Upper lobe of right lung (tissue), 1 donor: Measurements from ENCODE around the gene NRBF2. TPM values are rescaled to one million over a fixed set of nuclear protein-coding genes. Genes with fewer than 3 reads are reported as not detected.

ENCODE experiments used
- ATAC-seq: fragments of 200-7000 bp; cut with Tn5 transposase; one replicate; pipeline ENCODE4 v1.9.1; 2020; ENCODE audit warnings: mild to moderate bottlenecking, moderate library complexity
- DNase-seq: peaks from one replicate; pipeline ENCODE4 v3.0.0-alpha.2; 2020
- H3K27ac ChIP-seq: fragments of 200-600 bp; one replicate; pipeline ENCODE4 v1.8.0; 2022
- H3K27me3 ChIP-seq: fragments of 200-600 bp; one replicate; pipeline ENCODE4 v1.8.0; 2022; ENCODE audit warnings: mild to moderate bottlenecking
- H3K36me3 ChIP-seq: fragments of 200-600 bp; one replicate; pipeline ENCODE4 v1.8.0; 2022
- H3K4me1 ChIP-seq: fragments of 200-600 bp; one replicate; pipeline ENCODE4 v1.8.0; 2022
- H3K4me3 ChIP-seq: fragments of 200-600 bp; one replicate; pipeline ENCODE4 v1.8.0; 2022; ENCODE audit warnings: mild to moderate bottlenecking
- H3K9me3 ChIP-seq: fragments of 200-600 bp; one replicate; pipeline ENCODE4 v1.8.0; 2022
- CTCF ChIP-seq: fragments of 200-600 bp; IDR thresholded peaks from one replicate; pipeline ENCODE4 v1.8.0; 2022; ENCODE audit warnings: antibody characterized with exemption
- intact Hi-C: fragments of 100-400 bp; cut with DNase I; formaldehyde crosslinking; loops from one replicate; pipeline ENCODE4 v1.11.0; 2022
- total RNA-seq: library from RNA; stranded (reverse); fragmentation: NEBNext Ultra II Directional; extraction: Animal tissue kit (Norgen Biotek cat#: 25700); gene quantifications from one replicate; pipeline ENCODE4 v1.2.1, GENCODE V29; 2021
- donor health status: DM: no; HTN: yes; CAD: no; lungs with severe emphysema.

The NRBF2 gene
- total RNA-seq, 1 donor from 2014 or later, result 20.6 TPM

GRCh38 chr10:63201118-63201517 is 68.0 kb downstream of the NRBF2 start:
- H3K9me3 ChIP-seq, result no peaks in the 10 kb centered on the region
- ATAC-seq (no peak), DNase-seq (no peak)
- peaks cover 65% of the 10 kb centered on the region for H3K36me3 ChIP-seq
- H3K27me3 ChIP-seq, result no peaks in the 10 kb centered on the region
- TF ChIP-seq CTCF, result no peak
- H3K4me3 ChIP-seq, result no peak overlapping the region
- intact Hi-C loops, result no loop called here
- H3K27ac ChIP-seq, result no peak overlapping the region
- peaks cover 14% of the 10 kb centered on the region for H3K4me1 ChIP-seq
